Ishikawa (cell line): ENCODE measurements around the gene COL25A1.

Source experiments
- CEBPB ChIP-seq: IDR thresholded peaks from 2 replicates; pipeline ENCODE4 v1.6.1; 2012
- CREB1 ChIP-seq: IDR thresholded peaks from 2 replicates; pipeline ENCODE4 v1.6.1; 2012; ENCODE audit warnings: low read depth
- EGR1 ChIP-seq: IDR thresholded peaks from 2 replicates; pipeline ENCODE4 v1.6.1; 2012
- EP300 ChIP-seq: IDR thresholded peaks from 2 replicates; pipeline ENCODE4 v1.6.1; 2012; ENCODE audit warnings: borderline replicate concordance
- FOXM1 ChIP-seq: IDR thresholded peaks from 2 replicates; pipeline ENCODE4 v1.6.1; 2012; ENCODE audit warnings: low read depth, borderline replicate concordance
- NFIC ChIP-seq: IDR thresholded peaks from 2 replicates; pipeline ENCODE4 v1.6.1; 2012
- RAD21 ChIP-seq: IDR thresholded peaks from 2 replicates; pipeline ENCODE4 v1.6.1; 2012; ENCODE audit warnings: low read depth
- TAF1 ChIP-seq: IDR thresholded peaks from 2 replicates; pipeline ENCODE4 v1.6.1; 2012; ENCODE audit warnings: low read depth, mild to moderate bottlenecking
- TCF12 ChIP-seq: IDR thresholded peaks from 2 replicates; pipeline ENCODE4 v1.6.1; 2012; ENCODE audit warnings: low read depth
- TEAD4 ChIP-seq: IDR thresholded peaks from 2 replicates; pipeline ENCODE4 v1.6.1; 2012
- YY1 ChIP-seq: IDR thresholded peaks from 2 replicates; pipeline ENCODE4 v1.6.1; 2012; ENCODE audit warnings: low read depth
- TF ChIP-seq, protein P1 (sequence below): IDR thresholded peaks from 2 replicates; pipeline ENCODE4 v1.6.1; 2012; ENCODE audit warnings: low read depth, mild to moderate bottlenecking
- TF ChIP-seq, protein P2 (sequence below): IDR thresholded peaks from 2 replicates; pipeline ENCODE4 v1.6.1; 2012
- TF ChIP-seq, protein P3 (sequence below): IDR thresholded peaks from 2 replicates; pipeline ENCODE4 v1.6.1; 2012

DNA sequence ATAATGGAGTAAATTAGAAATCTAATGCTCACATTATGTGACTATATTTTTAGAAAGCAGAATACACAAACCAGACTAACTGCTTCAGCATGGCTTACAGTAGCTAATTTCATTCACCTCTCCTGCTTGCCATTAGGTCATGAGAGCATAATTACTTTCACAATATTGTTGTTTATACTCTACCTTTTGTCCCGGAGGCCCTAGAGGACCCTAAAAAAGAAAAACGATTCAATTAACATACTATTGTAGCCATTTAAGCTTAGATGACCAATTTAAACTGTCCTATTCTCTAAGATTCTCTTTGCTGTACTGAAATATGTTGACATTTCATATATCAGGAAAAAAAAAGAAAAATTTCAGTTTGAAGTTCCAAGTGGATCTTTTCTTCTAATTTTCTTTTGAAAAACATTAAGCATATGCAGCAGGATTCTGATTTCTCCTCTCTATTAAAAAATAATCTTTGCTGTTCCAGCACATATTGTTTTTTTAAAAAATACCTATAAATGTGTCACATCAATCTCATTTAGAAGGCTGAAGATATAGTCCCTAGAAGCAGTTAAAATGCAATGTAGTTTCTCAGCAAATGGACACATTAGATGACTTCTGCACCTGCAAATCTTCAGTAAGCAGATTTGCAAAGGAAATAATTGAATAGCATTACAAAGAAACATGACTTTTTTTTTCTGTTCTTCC is 381.9 kb downstream of the COL25A1 start:
- TF ChIP-seq, protein P1, sequence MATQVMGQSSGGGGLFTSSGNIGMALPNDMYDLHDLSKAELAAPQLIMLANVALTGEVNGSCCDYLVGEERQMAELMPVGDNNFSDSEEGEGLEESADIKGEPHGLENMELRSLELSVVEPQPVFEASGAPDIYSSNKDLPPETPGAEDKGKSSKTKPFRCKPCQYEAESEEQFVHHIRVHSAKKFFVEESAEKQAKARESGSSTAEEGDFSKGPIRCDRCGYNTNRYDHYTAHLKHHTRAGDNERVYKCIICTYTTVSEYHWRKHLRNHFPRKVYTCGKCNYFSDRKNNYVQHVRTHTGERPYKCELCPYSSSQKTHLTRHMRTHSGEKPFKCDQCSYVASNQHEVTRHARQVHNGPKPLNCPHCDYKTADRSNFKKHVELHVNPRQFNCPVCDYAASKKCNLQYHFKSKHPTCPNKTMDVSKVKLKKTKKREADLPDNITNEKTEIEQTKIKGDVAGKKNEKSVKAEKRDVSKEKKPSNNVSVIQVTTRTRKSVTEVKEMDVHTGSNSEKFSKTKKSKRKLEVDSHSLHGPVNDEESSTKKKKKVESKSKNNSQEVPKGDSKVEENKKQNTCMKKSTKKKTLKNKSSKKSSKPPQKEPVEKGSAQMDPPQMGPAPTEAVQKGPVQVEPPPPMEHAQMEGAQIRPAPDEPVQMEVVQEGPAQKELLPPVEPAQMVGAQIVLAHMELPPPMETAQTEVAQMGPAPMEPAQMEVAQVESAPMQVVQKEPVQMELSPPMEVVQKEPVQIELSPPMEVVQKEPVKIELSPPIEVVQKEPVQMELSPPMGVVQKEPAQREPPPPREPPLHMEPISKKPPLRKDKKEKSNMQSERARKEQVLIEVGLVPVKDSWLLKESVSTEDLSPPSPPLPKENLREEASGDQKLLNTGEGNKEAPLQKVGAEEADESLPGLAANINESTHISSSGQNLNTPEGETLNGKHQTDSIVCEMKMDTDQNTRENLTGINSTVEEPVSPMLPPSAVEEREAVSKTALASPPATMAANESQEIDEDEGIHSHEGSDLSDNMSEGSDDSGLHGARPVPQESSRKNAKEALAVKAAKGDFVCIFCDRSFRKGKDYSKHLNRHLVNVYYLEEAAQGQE = no peak
- no peak for TF ChIP-seq RAD21
- TF ChIP-seq EP300 = no peak
- TF ChIP-seq, protein P2, sequence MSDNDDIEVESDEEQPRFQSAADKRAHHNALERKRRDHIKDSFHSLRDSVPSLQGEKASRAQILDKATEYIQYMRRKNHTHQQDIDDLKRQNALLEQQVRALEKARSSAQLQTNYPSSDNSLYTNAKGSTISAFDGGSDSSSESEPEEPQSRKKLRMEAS = no peak
- TF ChIP-seq EGR1 = no peak
- TF ChIP-seq TAF1 = no peak
- no peak for TF ChIP-seq NFIC
- no peak for TF ChIP-seq FOXM1
- TF ChIP-seq CEBPB = no peak
- no peak for TF ChIP-seq TEAD4
- TF ChIP-seq CREB1 = no peak
- TF ChIP-seq, protein P3, sequence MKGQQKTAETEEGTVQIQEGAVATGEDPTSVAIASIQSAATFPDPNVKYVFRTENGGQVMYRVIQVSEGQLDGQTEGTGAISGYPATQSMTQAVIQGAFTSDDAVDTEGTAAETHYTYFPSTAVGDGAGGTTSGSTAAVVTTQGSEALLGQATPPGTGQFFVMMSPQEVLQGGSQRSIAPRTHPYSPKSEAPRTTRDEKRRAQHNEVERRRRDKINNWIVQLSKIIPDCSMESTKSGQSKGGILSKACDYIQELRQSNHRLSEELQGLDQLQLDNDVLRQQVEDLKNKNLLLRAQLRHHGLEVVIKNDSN = no peak
- no peak for TF ChIP-seq YY1
- TF ChIP-seq TCF12 = no peak
